EL (cell line): ENCODE data around the gene LINS1.

ENCODE experiments used
- DNase-seq: peaks from one replicate; pipeline ENCODE4 v3.0.0-alpha.2; 2016

The LINS1 gene

GRCh38 chr15:100602064-100602822, at the start of gene LINS1, which contains the start of gene ASB7:
TSS of gene LINS1 (minus strand) at chr15:100602184. CDS start at chr15:100580842, 21,342 bp downstream.
TSS of gene ASB7 (plus strand) at chr15:100602589. CDS start at chr15:100612217, 9,628 bp downstream.
- peak; percentile 100 for DNase-seq

GRCh38 chr15:100651253-100651652, 49.3 kb upstream of the LINS1 start:
- DNase-seq = peak; percentile 63

- DNase-seq = no peak
Observed at GRCh38 chr15:100650685-100651084, 48.7 kb upstream of the LINS1 start.

GRCh38 chr15:100648951-100649350, 47.0 kb upstream of the LINS1 start:
- no peak for DNase-seq

GRCh38 chr15:100645671-100646070, 43.7 kb upstream of the LINS1 start:
- DNase-seq = no peak

- no peak for DNase-seq
Observed at GRCh38 chr15:100642950-100643338, 41.0 kb upstream of the LINS1 start.

- no peak for DNase-seq
Observed at GRCh38 chr15:100642213-100642949, 40.4 kb upstream of the LINS1 start.

GRCh38 chr15:100638177-100638730, 36.3 kb upstream of the LINS1 start:
- no peak for DNase-seq

- DNase-seq = no peak
Observed at GRCh38 chr15:100635406-100636071, 33.6 kb upstream of the LINS1 start.

- DNase-seq = no peak
Observed at GRCh38 chr15:100633763-100634075, 31.7 kb upstream of the LINS1 start.

GRCh38 chr15:100631831-100632230, 29.8 kb upstream of the LINS1 start:
- no peak for DNase-seq

GRCh38 chr15:100628746-100629145, 26.8 kb upstream of the LINS1 start:
- DNase-seq = no peak

- peak; percentile 70 for DNase-seq
Observed at GRCh38 chr15:100627789-100628395, 25.9 kb upstream of the LINS1 start.

GRCh38 chr15:100623301-100623700, 21.3 kb upstream of the LINS1 start:
- peak; percentile 43 for DNase-seq

- no peak for DNase-seq
Observed at GRCh38 chr15:100616700-100617099, 14.7 kb upstream of the LINS1 start.

GRCh38 chr15:100615801-100616200, 13.8 kb upstream of the LINS1 start:
- no peak for DNase-seq

- DNase-seq = no peak
Observed at GRCh38 chr15:100614918-100615317, 12.9 kb upstream of the LINS1 start.

GRCh38 chr15:100614336-100614735, 12.4 kb upstream of the LINS1 start:
- DNase-seq = no peak

GRCh38 chr15:100613208-100613607, 11.2 kb upstream of the LINS1 start:
- no peak for DNase-seq

GRCh38 chr15:100612539-100612938, 10.6 kb upstream of the LINS1 start:
- DNase-seq = no peak

- DNase-seq = peak; percentile 23
Observed at GRCh38 chr15:100602823-100603393, 924 bp upstream of the LINS1 start.

GRCh38 chr15:100601617-100602063, 344 bp downstream of the LINS1 start:
- no peak for DNase-seq

- DNase-seq = peak; percentile 16
Observed at GRCh38 chr15:100601163-100601562, 821 bp downstream of the LINS1 start.
